ENCODE measurements around the gene ITPA. TPM values are rescaled to one million over a fixed set of nuclear protein-coding genes. Genes with fewer than 3 reads are reported as not detected.

Gene ITPA
- total and polyA plus RNA-seq, 2 donors (not counting 1 experiment from before 2014, with no cell fraction given): 55.5 to 65.6 TPM

DNA sequence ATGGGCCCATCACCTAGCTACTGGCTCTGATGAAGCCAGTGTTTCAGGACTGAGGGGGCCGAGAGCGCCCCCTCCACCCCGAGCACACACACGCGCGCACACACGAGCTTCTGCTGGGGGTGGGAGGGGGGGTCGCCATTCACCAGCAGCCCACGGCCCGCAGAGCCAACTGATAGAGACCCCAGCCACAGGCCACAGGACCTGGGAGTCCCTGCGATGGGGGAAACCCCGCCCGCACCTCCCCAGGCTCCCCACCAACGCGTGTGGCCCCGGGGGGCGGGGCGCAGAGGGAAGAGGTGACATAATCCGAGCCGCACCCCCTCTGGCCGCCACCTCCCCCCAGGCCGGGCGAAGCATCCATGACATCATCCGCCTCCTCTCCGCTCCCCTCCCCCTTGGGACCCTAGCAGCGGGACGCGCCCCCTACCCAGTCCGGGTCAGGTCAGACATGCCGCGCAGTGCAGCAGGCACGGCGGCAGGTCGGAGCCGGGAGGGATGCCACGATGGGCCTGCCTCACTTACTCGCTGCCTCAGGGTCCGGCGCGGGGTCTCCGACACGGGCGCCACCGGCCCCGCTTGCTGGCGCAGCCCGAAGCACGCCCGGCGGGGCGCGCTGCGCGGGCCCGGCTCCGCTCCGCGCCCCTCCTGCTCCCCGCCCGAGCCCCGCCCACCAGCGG, 36.2 kb upstream of the ITPA start, which contains the start of gene LZTS3:
Gene LZTS3, minus strand, starts transcription at position 617 of the 677 bp plus-strand sequence. CDS start 6,386 bp downstream, outside the sequence.
- no peaks in the 10 kb centered on the region for H3K79me2 ChIP-seq (ENCODE audit: control insufficient read depth, insufficient read depth, low read length)
- ATAC-seq (ENCODE audit: low read depth): peak; percentile 76
- peaks cover 0 to 46% (median 30%) of the 10 kb centered on the region in 4 experiments for H3K27me3 ChIP-seq (replicated peaks in 1 of 4; ENCODE audit: control extremely low read depth in 1 of 4, control insufficient read depth in 3 of 4, insufficient read depth in 4 of 4, low read length in 3 of 4)
- H3K9me3 Mint-ChIP-seq (ENCODE audit: insufficient read depth): no peaks in the 10 kb centered on the region
- under 1% methylated on average over 60 of the region's 62 CpGs for WGBS (ENCODE audit: insufficient coverage)
- ChIA-PET POLR2A (interaction anchor here (0.5 to 0.7 kb wide), 3 partner anchors 24 to 36 kb away, joined by 5 to 6 read pairs (median 5); no protein-coding TSS in a partner anchor), CTCF (interaction anchor here (1.1 kb wide), 1 partner anchor 14 kb away, joined by 4 read pairs; no protein-coding TSS in a partner anchor)
- no peaks in the 10 kb centered on the region for H3K36me3 ChIP-seq (replicated peaks in 1 of 2; ENCODE audit: control extremely low read depth in 1 of 2, control insufficient read depth in 1 of 2, extremely low read depth in 1 of 2, insufficient read depth in 2 of 2, low read length in 1 of 2)
- peaks cover 0 to 14% (median 0%) of the 10 kb centered on the region in 3 donors for H3K9me3 ChIP-seq (ENCODE audit: control extremely low read depth in 1 of 3, control insufficient read depth in 2 of 3, insufficient read depth in 1 of 3, low read length in 2 of 3)
- DNase-seq: peak; percentile 91
- peak within 1 kb of the TSS; percentile 36 to 94 (median 79) for H3K4me3 ChIP-seq (ENCODE audit: control extremely low read depth in 1 of 5, extremely low read depth in 1 of 5, insufficient read depth in 1 of 5, low read depth in 2 of 5, low read length in 4 of 5)
- H3K4me1 Mint-ChIP-seq: peaks cover 20% of the 10 kb centered on the region
- peaks cover 23% of the 10 kb centered on the region in 2 donors for H3K4me1 ChIP-seq (ENCODE audit: control insufficient read depth in 2 of 2, insufficient read depth in 2 of 2, low read length in 2 of 2)
- no peaks in the 10 kb centered on the region for H4K20me1 ChIP-seq (ENCODE audit: control insufficient read depth, insufficient read depth, low read length, poor library complexity, severe bottlenecking)
- H3K9ac ChIP-seq (ENCODE audit: low read length): peak within 1 kb of the TSS; percentile 99
- intact Hi-C loops (cut with micrococcal nuclease): loop anchor here (1.0 to 2.0 kb wide), 3 partner anchors 14 to 298 kb away; partner anchors contain the start of genes ATRN, FASTKD5 and UBOX5
- peak within 1 kb of the TSS; percentile 90 for H3K27ac Mint-ChIP-seq
- H2AFZ ChIP-seq (ENCODE audit: insufficient read depth, low read depth, low read length, poor library complexity, severe bottlenecking): peak within 1 kb of the TSS; percentile 79
- H3K27ac ChIP-seq (ENCODE audit: low read length in 2 of 2): peak within 1 kb of the TSS; percentile 67 to 89
- peak within 1 kb of the TSS; percentile 100 for H3K4me2 ChIP-seq (replicated peaks; ENCODE audit: low read depth, low read length, poor library complexity, severe bottlenecking)
- TF ChIP-seq, protein P1, sequence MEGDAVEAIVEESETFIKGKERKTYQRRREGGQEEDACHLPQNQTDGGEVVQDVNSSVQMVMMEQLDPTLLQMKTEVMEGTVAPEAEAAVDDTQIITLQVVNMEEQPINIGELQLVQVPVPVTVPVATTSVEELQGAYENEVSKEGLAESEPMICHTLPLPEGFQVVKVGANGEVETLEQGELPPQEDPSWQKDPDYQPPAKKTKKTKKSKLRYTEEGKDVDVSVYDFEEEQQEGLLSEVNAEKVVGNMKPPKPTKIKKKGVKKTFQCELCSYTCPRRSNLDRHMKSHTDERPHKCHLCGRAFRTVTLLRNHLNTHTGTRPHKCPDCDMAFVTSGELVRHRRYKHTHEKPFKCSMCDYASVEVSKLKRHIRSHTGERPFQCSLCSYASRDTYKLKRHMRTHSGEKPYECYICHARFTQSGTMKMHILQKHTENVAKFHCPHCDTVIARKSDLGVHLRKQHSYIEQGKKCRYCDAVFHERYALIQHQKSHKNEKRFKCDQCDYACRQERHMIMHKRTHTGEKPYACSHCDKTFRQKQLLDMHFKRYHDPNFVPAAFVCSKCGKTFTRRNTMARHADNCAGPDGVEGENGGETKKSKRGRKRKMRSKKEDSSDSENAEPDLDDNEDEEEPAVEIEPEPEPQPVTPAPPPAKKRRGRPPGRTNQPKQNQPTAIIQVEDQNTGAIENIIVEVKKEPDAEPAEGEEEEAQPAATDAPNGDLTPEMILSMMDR (IDR thresholded peaks at IDR 0.05): no peak
- no peak for TF ChIP-seq EZH2 (IDR thresholded peaks at IDR 0.05; ENCODE audit: borderline replicate concordance, insufficient read depth, low read depth, low read length, poor library complexity, severe bottlenecking)
- peaks cover 48% of the 10 kb centered on the region for H3K27me3 Mint-ChIP-seq
- peak within 1 kb of the TSS; percentile 89 for H3K4me3 Mint-ChIP-seq

Measured in B cell (primary cell).